Sigmoid colon (tissue), 4 donors: ENCODE results near the gene EFNA2.

Source experiments
- EP300 ChIP-seq, 4 donors: sonication (generic); formaldehyde crosslinking; IDR thresholded peaks; one replicate each; pipeline ENCODE4 v1.6.1; 2017; ENCODE audit warnings: antibody characterized with exemption in 4 of 4
- POLR2A ChIP-seq, 2 donors: fragments of 450-650 bp; IDR thresholded peaks; one replicate each; pipeline ENCODE4 v1.6.1; 2016; ENCODE audit warnings: antibody characterized with exemption in 2 of 2, mild to moderate bottlenecking in 2 of 2, moderate library complexity in 2 of 2
- POLR2AphosphoS5 ChIP-seq, 4 donors: sonication (generic); formaldehyde crosslinking; IDR thresholded peaks; one replicate each; pipeline ENCODE4 v1.6.1; 2017; ENCODE audit warnings: antibody characterized with exemption in 4 of 4
- TF ChIP-seq, protein P1 (sequence below), 4 experiments: fragments of 450-650 bp in 3 of 4; fragments of 200-600 bp in 1 of 4; IDR thresholded peaks; one replicate each; pipeline ENCODE4 v1.5.1; 2016 to 2019; ENCODE audit warnings: antibody characterized with exemption in 4 of 4, mild to moderate bottlenecking in 3 of 4, moderate library complexity in 2 of 4

DNA sequence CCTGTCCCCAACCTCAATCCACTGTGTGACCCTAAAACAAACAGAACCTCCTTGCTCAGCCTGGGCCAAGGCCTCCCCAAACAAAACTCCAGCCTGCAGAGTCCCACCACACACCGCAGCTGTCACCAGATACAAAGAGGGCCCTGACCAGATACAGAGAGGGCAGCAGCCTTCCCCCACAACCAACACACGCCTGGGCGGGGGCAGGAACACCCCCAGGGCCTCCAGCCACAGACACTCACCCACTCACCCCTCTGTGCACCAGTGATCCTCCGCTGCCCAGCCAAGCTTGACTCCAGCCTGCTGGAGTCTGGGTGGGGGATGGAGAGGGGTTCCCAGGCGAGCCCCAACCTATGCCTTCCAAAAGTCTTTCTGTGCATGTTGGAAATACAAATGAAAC is 22.5 kb upstream of the EFNA2 start:
- TF ChIP-seq, protein P1, sequence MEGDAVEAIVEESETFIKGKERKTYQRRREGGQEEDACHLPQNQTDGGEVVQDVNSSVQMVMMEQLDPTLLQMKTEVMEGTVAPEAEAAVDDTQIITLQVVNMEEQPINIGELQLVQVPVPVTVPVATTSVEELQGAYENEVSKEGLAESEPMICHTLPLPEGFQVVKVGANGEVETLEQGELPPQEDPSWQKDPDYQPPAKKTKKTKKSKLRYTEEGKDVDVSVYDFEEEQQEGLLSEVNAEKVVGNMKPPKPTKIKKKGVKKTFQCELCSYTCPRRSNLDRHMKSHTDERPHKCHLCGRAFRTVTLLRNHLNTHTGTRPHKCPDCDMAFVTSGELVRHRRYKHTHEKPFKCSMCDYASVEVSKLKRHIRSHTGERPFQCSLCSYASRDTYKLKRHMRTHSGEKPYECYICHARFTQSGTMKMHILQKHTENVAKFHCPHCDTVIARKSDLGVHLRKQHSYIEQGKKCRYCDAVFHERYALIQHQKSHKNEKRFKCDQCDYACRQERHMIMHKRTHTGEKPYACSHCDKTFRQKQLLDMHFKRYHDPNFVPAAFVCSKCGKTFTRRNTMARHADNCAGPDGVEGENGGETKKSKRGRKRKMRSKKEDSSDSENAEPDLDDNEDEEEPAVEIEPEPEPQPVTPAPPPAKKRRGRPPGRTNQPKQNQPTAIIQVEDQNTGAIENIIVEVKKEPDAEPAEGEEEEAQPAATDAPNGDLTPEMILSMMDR (IDR thresholded peaks at IDR 0.05): no peak
- TF ChIP-seq POLR2AphosphoS5 (IDR thresholded peaks at IDR 0.05) (no peak), EP300 (IDR thresholded peaks at IDR 0.05) (no peak), POLR2A (IDR thresholded peaks at IDR 0.05) (no peak)
